ENCODE results near the gene TSPAN31. TPM values are rescaled to one million over a fixed set of nuclear protein-coding genes. Genes with fewer than 3 reads are reported as not detected.

The TSPAN31 gene
- total and polyA plus RNA-seq, 2 of the 8 experiments (the other 6 are each of a cell fraction or from before 2014, with no cell fraction given): 15.8 to 31.4 TPM

- TF ChIP-seq POU5F1 (IDR thresholded peaks at IDR 0.05; ENCODE audit: low read depth, low read length): no peak
- no peak for TF ChIP-seq CEBPB (IDR thresholded peaks at IDR 0.05; ENCODE audit: low read depth, low read length)
Measured at GRCh38 chr12:57755194-57755453, 10.3 kb downstream of the TSPAN31 start (continued).

Measured in H1 (cell line).